ENCODE data around the gene HCFC1. TPM values are rescaled to one million over a fixed set of nuclear protein-coding genes. Genes with fewer than 3 reads are reported as not detected.

HCFC1 gene
- total and polyA plus RNA-seq, 2 of the 8 experiments (the other 6 are each of a cell fraction or from before 2014, with no cell fraction given): 24.9 to 117 TPM

- H3K79me2 ChIP-seq (ENCODE audit: control insufficient read depth in 1 of 2, insufficient read depth in 2 of 2, low read length in 2 of 2): peaks cover 0 to 9% of the 10 kb centered on the region in 2 experiments; a peak in 2 of 4 replicates
- H3K36me3 ChIP-seq (ENCODE audit: control insufficient read depth in 2 of 4, insufficient read depth in 4 of 4, low read length in 3 of 4): no peaks in the 10 kb centered on the region
- H4K91ac ChIP-seq (replicated peaks; ENCODE audit: insufficient read length, low read length): no peak overlapping the region
- no peaks in the 10 kb centered on the region for H3K79me1 ChIP-seq (ENCODE audit: low read depth, low read length)
- H3K9me3 ChIP-seq (ENCODE audit: insufficient read depth in 2 of 2, low read depth in 1 of 2, low read length in 1 of 2): no peaks in the 10 kb centered on the region
- no peak overlapping the region for H2AK5ac ChIP-seq (ENCODE audit: low read depth, low read length)
- H3K4me2 ChIP-seq (ENCODE audit: insufficient read depth in 1 of 2, low read depth in 2 of 2, low read length in 2 of 2): no peak overlapping the region
- no peak for TF ChIP-seq NRF1 (IDR thresholded peaks at IDR 0.05; ENCODE audit: low read depth, low read length)
- TF ChIP-seq, protein P1, sequence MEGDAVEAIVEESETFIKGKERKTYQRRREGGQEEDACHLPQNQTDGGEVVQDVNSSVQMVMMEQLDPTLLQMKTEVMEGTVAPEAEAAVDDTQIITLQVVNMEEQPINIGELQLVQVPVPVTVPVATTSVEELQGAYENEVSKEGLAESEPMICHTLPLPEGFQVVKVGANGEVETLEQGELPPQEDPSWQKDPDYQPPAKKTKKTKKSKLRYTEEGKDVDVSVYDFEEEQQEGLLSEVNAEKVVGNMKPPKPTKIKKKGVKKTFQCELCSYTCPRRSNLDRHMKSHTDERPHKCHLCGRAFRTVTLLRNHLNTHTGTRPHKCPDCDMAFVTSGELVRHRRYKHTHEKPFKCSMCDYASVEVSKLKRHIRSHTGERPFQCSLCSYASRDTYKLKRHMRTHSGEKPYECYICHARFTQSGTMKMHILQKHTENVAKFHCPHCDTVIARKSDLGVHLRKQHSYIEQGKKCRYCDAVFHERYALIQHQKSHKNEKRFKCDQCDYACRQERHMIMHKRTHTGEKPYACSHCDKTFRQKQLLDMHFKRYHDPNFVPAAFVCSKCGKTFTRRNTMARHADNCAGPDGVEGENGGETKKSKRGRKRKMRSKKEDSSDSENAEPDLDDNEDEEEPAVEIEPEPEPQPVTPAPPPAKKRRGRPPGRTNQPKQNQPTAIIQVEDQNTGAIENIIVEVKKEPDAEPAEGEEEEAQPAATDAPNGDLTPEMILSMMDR (IDR thresholded peaks at IDR 0.05; ENCODE audit: control extremely low read depth in 1 of 3, insufficient read depth in 1 of 3, low read depth in 1 of 3, low read length in 3 of 3): peak in 1 of 3 experiments; percentile 1; a peak in 1 of 4 replicates
- no peak for TF ChIP-seq KDM1A (IDR thresholded peaks at IDR 0.05; ENCODE audit: borderline replicate concordance, low read length)
- no peak for TF ChIP-seq CBX8 (IDR thresholded peaks at IDR 0.05; ENCODE audit: borderline replicate concordance, low read depth, low read length)
- no peak for DNase-seq (ENCODE audit: low read depth in 1 of 2, low spot score in 2 of 2)
- ChIA-PET CTCF (ENCODE audit: partially characterized antibody) (interaction anchor here (0.8 to 19.6 kb wide), 7 partner anchors 9 to 30 kb away, joined by 3 to 272 read pairs (median 4); partner anchors contain the start of genes ARHGAP4 and RENBP), POLR2A (ENCODE audit: partially characterized antibody) (interaction anchor here (1.4 to 18.9 kb wide), 3 partner anchors 14 to 33 kb away, joined by 3 to 231 read pairs (median 3); partner anchors contain the start of gene ARHGAP4)
- H3K4me3 ChIP-seq (ENCODE audit: extremely low read depth in 1 of 4, insufficient read depth in 2 of 4, low read depth in 3 of 4, low read length in 4 of 4): no peak overlapping the region
- H4K8ac ChIP-seq (ENCODE audit: extremely low read depth, insufficient read depth, low read length): no peak overlapping the region
- no peak overlapping the region for H3K56ac ChIP-seq (replicated peaks; ENCODE audit: insufficient read length, low read depth, low read length)
- H2BK120ac ChIP-seq (replicated peaks; ENCODE audit: low read depth, low read length): no peak overlapping the region
- H2BK5ac ChIP-seq (ENCODE audit: low read depth, low read length): no peak overlapping the region
- 94% methylated on average over 10 of the region's 10 CpGs; no CpG with 5 or more reads in 1 of the 2 experiments for WGBS, 2 experiments (ENCODE audit: extremely low coverage in 1 of 2, insufficient coverage in 1 of 2, insufficient read length in 1 of 2, insufficient replicate concordance in 2 of 2, low coverage in 1 of 2, low lambda C conversion rate in 2 of 2, missing lambda C conversion rate in 1 of 2)
- peaks cover 4 to 11% (median 8%) of the 10 kb centered on the region in 4 experiments for H3K4me1 ChIP-seq (replicated peaks in 1 of 4; ENCODE audit: control insufficient read depth in 3 of 4, insufficient read depth in 4 of 4, low read length in 3 of 4)
- H2BK12ac ChIP-seq (ENCODE audit: low read depth, low read length): no peak overlapping the region
- H3K27me3 ChIP-seq (replicated peaks in 1 of 4; ENCODE audit: control insufficient read depth in 3 of 4, extremely low read depth in 1 of 4, insufficient read depth in 3 of 4, low read length in 3 of 4): no peaks in the 10 kb centered on the region
- no peak overlapping the region for H3K23ac ChIP-seq (ENCODE audit: insufficient read length)
- peaks cover 0 to 3% of the 10 kb centered on the region in 2 experiments for H4K20me1 ChIP-seq (replicated peaks in 1 of 2; ENCODE audit: control insufficient read depth in 1 of 2, insufficient read depth in 2 of 2, low read length in 2 of 2)
- H3K14ac ChIP-seq (ENCODE audit: insufficient read length): no peak overlapping the region
- no peak overlapping the region for H3K27ac ChIP-seq (ENCODE audit: low read depth, low read length)
- H4K5ac ChIP-seq (ENCODE audit: insufficient read length, low read depth, low read length): no peak overlapping the region
- no peak overlapping the region for H2BK15ac ChIP-seq (ENCODE audit: low read length)
- 0 out of 2 replicates have a peak, but pooled peaks cover 2% of the 10 kb centered on the region for H3K23me2 ChIP-seq (ENCODE audit: low read depth, low read length)
- H3K4ac ChIP-seq (replicated peaks; ENCODE audit: insufficient read length, low read depth, low read length): no peak overlapping the region
- FAIRE-seq: no peak
- no peak overlapping the region for H3K9ac ChIP-seq (replicated peaks in 1 of 4; ENCODE audit: extremely low read depth in 1 of 4, low read depth in 3 of 4, low read length in 3 of 4)
- H2AFZ ChIP-seq (ENCODE audit: low read length): no peak overlapping the region
- H3K18ac ChIP-seq (ENCODE audit: extremely low read depth, low read length): no peak overlapping the region
- H2BK20ac ChIP-seq (ENCODE audit: low read length): no peak overlapping the region
Measured at GRCh38 chrX:153938226-153938786, 33.3 kb downstream of the HCFC1 start.
